NAMALWA (cell line): ENCODE data around the gene PIGU.
A peak's percentile ranks its signal among the peaks of the same experiment; 100 is the strongest.

Source experiments
- DNase-seq: peaks from one replicate; pipeline ENCODE4 v3.0.0-alpha.2; 2015; ENCODE audit warnings: low spot score

PIGU gene

DNA sequence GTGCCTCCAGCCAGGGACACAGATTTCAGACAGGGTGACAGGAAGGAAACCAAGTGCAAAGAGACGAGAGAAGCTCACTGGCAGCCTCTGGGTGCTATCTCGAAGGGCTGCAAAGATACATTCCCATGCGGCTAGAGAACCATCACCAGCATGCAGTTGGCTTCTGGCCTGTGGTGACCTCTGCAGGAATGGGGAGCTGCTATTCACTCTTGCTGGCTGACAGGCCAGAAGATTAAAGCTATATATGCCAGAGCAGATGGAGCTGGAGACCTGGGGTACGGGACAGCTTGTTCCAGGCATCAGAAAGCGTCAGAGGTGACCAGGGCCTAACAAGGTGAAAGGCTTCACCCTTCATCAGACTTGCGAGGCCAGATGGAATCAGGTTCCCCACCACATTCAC, 98.4 kb downstream of the PIGU start:
- no peak for DNase-seq

DNA sequence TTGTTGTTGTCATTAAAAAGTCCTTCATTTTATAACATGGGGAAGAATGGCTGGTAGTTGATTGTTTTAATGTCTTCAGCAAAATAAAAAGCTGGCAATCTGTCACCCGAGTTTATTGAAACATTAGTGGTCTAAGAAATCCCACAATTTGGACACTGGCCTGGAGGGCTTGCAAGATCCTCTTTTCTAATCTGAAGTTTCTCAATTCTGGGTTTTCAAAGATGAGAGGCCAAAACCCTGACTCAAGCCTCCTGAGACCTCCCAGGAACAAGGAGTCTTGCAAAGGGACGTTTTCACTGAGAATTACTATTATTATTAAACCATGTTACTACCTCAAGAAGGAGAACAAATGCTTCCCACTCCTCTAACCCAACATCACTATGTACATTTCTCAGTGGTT, 98.9 kb downstream of the PIGU start:
- no peak for DNase-seq

DNA sequence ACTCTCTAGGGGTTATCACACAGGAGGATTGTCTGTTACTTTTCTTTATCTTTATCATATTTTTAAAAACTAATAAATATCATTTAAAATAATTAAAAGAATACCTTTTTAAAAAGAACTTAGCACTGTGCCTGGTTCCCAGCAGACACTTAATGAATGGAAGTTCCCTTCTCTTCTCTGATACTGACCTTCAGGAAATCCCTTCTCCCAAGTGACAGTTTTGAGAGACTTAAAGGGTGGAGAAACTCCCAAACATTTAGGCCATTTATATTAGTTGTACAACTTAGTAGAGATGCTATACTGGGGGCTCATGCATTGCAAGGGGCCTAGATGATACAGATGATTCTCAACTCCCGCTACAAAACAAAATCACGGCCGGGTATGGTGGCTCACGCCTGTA, 99.8 kb downstream of the PIGU start:
- DNase-seq, result no peak

DNA sequence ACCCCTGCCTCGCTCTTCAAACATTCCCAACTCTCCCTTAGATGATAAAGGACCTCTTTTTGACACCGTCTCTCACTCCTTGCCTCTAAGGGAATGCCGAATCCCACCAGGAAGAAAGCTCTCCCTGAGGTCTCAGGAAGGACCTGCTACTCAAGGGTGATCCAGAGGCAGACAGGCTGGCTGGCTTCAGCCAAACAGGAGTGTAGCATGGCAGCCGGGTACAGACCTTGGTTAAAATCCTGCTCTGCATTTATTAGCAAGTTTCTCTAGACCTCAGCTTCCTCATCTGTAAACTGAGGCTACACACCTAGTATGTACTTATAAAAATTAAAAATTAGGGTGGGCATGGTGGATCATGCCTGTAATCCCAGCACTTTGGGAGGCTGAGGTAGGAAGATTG, 101.1 kb downstream of the PIGU start:
- no peak for DNase-seq

DNA sequence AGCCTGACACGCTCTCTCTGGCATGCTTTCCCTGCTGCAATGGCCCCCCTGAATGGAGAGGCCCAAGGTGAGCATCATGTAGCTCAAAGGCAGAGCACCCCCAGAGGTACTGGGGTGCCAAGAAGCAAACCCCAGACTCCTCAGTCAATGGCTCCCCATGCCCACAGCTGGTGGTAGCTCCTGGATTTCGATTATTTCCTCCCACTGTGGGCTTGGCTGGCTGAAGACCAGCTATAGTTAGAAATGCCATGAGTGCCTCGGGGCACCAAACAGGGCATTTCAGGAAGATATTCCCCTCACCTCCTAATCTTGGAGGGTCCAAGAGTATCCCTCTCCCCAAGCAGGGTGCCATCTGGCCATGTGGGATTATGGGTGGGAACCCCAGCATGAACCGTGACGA, 101.6 kb downstream of the PIGU start:
- DNase-seq, result no peak

DNA sequence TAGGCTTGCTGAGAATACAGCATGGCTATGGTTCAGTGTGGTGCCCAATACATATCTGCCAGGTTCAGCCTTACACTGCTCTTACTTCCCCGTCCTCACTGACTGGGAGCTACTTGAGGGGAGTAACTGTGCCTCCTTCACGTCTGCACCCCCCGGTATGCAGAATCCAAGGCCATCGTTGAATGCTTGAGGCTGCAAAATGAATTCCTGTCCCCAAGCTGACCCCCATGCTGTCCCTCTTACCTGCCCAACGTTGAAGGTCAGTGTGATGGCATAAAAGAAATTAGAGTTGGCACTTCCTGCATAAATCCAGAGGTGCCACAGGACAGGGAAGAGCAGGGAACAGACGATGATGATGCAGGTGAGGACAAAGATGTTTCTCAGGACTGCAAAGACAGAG, 102.0 kb downstream of the PIGU start:
- no peak for DNase-seq

DNA sequence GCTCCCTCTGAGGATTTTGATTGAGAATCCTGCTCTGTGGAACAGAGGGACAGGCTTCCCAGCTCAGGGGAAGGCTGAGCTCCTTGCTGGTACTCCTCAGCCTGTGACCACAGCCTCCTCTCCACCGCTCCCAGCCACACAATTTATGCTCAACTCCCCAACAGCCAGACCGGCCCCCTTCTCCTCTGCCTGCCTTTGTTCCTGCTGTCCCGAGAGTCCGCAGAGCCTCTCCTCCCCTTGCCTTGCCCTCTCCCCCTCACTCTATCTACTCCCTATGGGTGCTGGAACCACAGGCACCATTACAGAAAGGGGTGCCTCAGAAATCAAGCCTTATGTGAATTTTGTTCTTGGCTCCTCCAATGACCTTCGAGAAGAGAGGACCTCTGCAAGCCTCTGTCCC, 102.5 kb downstream of the PIGU start:
- DNase-seq, result no peak

DNA sequence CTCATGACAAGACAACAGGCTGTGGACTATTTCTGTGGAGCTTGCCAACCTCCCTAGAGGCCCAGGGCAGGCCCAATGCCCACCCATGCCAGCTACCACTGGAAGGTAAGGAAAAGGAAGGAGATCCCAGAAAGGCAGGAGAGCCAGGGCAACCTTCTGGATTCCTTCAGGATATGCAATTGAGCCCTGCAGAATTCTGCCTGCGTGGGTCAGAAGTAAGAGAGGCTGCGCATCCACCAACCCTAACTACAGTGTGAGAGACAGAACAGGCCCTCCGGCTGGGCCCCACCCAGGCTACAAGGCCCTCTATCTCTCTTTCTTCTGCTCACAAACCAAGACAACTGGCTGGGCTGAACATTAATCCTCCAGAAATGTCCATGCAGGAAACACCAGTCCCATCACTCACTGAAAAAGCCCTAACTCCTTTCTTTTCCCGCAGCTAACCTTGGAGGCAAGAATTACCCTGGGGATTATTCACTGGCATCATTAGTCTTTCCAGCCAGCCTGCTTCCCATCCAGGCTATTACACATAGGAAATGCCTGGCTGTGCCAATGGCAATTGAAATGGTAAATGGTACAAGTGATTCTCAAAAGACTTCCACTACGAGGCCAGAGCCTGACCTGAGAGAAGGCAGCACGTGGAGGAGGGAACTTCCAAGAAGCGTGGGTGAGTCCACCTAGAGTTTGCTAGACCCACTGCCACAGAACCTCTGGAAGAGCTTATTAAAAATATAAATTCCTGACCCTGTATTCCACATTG, 103.2 kb downstream of the PIGU start:
- no peak for DNase-seq

DNA sequence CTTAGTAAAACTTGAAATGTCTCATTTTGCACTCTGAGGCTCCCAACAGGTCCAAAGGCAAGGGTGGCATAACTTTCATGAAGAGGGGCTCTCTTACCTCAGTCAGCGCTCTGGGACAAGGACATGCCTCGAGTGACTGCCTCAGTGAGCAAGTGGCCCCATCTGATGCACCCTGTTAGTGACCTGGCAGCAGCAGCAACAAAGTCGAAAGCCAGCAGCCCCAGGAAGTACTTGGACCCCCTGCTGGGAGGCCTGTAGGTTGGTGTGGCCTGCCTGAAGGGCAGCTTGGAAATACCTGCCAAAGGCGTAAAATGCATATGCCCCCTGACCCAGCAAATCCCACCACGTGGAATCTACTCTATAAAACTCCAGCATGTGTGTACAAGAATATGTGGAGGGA, 105.1 kb downstream of the PIGU start:
- DNase-seq, result no peak

DNA sequence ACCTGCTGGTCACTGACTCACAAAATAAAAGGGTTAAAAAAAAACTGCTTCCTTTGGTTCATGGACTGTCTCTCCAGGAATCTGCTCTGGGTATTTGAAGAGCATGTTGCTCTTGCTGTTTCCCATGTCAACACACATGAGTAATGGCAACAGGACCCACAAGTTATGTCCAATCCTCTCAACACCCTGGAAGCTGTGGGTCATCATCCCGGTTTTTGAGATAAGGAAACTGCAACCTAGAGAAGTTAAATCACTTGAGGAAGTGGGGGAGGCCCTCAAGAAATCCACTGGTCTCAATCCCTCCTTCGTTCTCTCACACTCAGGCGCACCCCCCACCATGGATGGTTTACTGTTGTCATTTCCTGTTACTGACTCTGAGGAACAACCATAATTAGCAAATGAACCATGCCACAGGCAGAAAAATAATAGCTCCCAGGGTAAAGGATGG, 106.0 kb downstream of the PIGU start:
- no peak for DNase-seq

DNA sequence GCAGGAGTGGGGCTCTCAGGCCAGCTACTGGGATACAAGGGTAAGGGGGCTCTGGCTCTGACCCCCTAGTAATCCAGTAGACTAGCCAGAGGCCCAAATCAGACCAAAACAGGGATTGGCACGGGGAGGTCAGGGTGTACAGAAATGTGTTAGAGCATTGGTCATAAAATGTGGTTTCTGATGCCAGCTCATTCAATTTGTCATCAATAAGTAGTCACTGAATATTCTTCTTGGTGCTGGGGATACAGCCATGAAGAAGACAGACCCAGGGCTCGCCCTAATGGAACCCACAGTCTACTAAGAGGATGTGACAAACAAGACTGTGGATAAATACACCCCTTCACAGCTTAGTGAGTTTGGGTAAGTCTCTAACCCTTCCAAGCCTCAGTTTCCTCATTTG, 107.3 kb downstream of the PIGU start:
- no peak for DNase-seq

DNA sequence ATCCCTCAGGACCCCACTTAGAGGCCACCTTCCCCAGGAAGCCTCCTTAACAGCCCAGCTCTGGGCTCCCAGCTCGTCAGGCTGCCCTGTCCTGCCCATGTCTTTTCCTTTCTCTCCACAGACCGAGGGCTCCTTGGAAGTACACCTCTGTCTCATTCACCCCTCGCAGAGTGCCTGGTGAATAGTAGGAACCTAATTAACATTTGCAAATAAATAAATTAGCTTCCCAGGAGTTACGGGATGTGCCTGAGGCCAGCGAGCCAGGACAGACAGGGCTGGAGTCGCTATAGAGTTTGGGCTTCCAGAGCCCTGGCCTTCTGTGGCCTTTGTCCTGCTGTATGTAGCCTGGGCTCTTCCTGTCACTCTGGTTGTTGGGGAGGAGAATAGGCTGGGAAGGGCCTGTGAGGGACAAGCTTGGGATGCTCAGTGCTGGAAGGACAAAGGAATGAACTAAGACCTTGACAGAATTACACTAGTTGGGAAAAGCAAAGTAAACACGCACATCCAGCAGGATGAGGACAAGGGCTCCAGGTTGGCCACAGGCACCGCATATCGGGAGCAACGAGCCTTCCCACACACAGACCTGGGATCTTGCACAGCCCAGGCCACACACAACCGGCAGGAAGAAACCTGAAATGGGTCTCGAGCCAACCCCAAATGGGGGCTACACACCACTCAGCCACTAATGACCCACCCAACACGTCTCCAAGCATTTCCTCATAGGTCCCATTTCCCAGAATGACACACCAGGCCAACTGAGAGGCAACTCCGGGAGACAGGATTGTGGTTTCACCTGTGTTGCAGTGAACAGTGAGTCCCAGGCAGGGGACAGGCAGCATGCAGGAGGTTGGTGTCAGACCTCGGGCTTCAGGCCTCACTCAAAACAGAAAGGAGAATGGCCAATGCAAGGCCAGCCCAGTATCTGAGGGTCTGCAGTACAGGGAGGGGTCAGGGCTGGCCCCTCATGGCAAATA, 108.7 kb downstream of the PIGU start:
- no peak for DNase-seq

DNA sequence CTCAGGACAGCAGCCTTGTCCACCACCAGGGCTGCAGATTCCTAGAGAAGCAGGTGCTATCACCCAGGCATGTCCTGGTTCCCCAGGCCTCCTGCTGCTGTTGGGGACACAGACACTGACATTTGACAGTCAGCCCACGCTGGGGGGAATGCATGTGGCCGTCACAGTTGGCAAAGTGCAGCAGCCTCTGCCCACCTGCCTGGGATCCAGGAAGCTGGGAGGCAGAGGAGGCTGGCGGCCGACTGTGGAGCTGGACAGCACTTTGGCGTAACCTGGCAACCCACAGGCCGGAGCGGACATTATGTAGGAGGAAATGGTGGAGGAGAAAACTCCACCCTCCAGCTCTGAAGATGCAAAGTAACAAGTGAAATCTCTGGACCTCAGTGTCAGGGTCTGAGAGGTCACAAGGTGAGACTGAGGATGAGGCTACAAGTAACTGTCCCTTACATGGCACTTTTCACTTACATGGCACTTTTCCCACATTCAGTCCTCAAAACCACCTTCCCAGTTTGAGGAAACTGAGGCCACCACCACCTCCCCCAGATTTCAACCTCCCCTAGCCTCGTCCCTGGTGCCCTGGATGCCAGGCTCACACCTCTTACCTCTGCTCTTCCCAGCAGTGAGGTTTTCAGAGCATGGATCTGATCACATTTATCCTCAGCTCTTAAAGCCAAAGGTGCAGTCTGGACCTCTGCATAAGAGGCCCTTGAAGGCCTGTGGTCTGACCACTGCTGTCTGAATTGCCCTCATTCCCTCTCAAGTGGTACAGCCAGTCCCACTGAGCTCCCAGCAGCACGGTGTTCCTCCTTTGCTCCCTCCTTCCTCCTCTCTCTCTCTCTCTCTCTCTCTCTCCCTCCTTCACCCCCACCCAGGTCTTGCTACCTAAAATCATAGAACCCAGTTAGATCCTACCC, 109.7 kb downstream of the PIGU start:
- no peak for DNase-seq

DNA sequence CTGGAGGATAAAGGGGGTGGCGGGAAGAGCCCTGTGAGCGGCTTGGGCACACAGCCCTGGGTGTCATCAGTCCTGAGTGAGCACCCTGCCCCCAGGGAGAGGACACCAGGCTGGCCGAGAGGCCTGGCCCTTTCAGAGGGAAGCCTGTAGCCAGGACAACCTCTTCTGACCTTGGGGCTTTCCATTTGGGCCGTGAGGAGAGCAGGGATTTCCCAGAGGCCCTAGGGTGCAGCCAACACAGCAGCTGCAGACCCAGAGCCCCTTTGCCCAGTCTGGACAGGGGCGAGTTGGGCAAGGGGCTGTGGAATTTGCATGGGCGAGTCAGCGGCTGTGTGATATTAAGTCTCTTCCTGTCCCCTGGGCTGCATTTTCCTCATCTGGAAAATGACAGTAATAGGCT, 112.1 kb downstream of the PIGU start:
- no peak for DNase-seq

DNA sequence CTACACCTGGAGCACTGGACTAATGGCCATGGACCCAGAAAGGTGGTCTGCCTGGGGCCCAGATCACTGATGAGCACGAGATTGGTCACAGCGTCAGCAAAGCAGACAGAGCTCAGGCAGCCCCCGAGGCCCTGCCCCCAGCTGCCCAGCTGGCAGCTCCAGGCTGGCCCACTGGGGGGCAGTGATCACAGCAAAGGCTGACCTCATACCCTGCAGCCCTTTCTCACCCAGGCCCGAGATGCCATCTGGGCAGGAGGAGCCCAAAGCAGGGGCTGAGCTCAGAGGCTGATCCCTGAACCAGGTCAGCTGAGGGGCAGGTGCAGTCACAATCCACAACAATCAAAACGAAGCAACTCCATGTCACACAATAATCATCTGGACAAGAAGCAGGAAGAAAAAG, 114.3 kb downstream of the PIGU start:
- DNase-seq, result peak; percentile 54

DNA sequence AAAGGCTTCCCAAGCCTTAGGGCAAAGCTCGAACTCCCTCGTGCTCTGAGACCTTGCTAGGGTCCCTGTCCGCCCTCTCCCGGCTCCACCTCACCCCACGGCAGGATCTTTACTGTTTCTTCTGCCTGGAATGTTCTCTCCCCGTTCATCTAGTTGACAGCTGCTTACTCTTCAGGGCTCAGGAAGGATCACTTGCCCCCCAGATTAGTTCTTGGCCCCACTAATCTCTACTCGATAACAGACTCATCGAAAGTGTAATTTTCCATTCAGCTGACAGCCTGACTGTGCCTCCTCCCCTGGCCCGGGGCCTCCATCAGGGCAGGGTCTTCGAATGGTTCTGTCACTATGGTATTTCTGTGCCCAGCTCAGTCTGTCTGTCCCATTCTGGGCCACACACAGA, 115.2 kb downstream of the PIGU start:
- DNase-seq, result no peak

DNA sequence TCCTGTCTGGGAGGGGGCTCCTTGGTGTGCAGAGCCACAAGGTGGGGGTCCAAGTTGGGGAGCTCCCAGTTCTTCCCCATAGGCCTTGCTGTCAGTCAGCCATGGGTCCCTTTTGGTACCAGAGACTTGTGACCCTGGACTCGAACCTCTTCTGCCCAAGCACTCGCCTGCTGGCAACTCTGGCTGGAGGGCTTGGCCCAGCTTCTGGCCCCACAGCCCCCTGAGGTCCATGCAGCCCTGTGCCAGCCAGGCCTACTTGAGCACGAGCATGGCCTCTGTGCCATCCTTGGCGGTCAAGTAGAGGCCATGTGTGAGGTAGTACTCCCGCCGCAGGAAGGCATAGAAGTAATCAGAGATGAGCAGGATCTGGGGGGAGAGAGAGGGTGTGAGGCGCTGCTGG, 116.3 kb downstream of the PIGU start:
- DNase-seq, result no peak

DNA sequence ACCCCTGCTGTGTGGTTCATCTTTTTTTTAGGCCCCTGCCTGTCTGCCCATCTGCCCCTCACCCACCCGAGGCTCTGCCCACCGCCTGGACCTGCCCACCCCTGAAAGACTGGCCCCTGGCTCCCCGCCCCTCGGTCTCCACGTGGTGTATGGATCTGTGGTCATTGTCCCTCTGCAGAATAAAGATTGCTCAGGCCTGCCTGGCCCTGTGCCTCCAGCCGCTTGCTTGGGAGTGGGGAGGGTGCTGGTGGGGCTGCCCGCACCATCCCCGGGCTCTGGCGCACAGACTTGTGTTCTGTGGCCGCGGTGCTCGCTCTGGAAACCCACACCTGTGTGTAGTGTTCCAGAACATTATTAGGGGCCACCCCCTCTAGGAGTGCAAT, 116.8 kb downstream of the PIGU start:
- DNase-seq, result no peak

DNA sequence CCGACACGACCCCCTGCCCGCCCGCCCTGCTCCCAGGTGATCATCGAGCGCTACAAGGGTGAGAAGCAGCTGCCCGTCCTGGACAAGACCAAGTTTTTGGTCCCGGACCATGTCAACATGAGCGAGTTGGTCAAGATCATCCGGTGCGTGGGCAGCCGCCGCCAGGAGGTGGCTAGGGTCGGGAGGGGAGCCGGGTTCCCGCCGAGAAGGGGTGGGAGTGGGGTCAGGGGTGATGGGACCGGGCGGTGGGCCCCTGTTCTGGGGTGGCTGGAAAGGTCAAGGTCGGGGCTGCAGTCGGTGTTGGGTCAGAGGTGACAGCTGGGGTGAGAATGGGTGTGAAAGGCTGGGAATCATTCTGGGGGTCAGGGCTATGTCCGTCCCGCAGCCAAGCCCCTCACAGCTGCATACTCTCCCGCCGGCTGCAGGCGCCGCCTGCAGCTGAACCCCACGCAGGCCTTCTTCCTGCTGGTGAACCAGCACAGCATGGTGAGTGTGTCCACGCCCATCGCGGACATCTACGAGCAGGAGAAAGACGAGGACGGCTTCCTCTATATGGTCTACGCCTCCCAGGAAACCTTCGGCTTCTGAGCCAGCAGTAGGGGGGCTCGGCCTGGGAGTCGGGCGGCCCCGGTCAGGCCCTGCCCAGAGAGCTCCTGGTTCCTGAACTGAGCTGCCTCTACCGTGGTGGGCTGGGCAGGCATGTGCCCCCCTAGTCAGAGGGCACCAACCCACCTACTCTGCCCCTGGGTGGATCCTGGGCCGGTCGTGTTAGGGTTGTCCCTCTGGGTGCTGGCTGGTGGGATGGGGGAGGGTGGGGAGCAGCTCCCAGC, 117.4 kb downstream of the PIGU start:
- no peak for DNase-seq

DNA sequence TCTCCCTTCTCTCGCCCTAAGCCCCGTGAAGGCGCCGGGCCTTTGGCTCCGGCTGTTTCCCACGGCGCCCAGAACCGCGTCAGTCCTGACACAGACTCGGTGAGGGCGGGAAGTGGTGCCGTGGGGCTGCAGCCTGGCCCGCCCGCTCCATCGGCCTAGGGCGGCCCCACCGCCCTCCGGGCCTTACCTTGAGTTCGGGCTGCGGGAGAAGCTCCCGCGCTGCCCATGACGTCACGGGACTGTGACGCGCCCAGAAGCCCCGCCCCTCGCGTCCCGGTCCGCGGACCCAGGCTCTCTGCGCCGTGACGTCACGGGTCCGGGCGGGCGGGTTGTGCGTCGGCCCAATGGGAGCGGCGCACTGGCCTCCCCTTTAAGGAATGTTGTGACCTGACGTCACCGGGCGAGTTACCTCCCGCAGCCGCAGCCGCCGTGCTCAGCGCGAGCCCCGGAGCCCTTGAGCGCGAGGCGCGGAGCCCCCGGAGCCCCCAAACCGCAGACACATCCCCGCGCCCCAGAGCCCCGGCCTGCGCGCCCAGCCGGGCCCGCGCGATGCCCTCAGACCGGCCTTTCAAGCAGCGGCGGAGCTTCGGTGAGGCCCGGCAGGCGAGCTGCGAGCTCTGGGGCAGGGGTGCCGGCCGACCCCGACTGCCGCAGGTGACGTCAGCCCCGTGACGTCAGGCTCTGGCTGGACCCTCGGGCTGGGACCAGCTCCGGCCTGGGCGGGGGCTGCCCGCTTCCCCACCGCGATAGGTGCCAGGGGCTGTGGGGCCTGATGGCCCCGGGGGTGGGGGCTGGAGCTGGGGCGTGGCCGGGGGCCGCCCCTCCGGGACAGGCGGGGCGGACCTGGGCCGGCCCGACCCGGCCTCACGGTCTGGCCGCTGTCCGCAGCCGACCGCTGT, 118.3 kb downstream of the PIGU start, which contains the start of gene MAP1LC3A:
Gene MAP1LC3A, plus strand, starts transcription at position 399 of the 899 bp plus-strand sequence. Its CDS starts 151 bp downstream, at position 550.
- DNase-seq, result no peak
